WTC11 (cell line): ENCODE results near the gene LAMB4. TPM values are rescaled to one million over a fixed set of nuclear protein-coding genes. Genes with fewer than 3 reads are reported as not detected.

Experiments used
- ATAC-seq: fragments of 200-7000 bp; cut with Tn5 transposase; 2 replicates; pipeline ENCODE4 v1.10.0; 2021; ENCODE audit warnings: mild to moderate bottlenecking, moderate library complexity
- CTCF ChIA-PET: fragments of 300-600 bp; sonication (Branson Sonifier 250); formaldehyde crosslinking; loops from one replicate; lab custom pipeline; 2021; ENCODE audit warnings: antibody characterized with exemption; lab: Charles Lee
- POLR2A ChIA-PET: fragments of 350-600 bp; sonication (Branson Sonifier 250); formaldehyde crosslinking; loops from one replicate; lab custom pipeline; 2021; ENCODE audit warnings: antibody characterized with exemption; lab: Charles Lee
- DNase-seq: peaks from one replicate; pipeline ENCODE4 v3.0.0; 2021; ENCODE audit warnings: low spot score
- H3K27ac Mint-ChIP-seq: 2 replicates; pipeline ENCODE4 v1.8.0; 2021; ENCODE audit warnings: mixed read lengths
- H3K27me3 Mint-ChIP-seq: 2 replicates; pipeline ENCODE4 v1.8.0; 2021; ENCODE audit warnings: low read depth, mild to moderate bottlenecking, moderate library complexity, mixed read lengths
- H3K36me3 Mint-ChIP-seq: 2 replicates; pipeline ENCODE4 v1.8.0; 2021; ENCODE audit warnings: mixed read lengths
- H3K4me1 Mint-ChIP-seq: 2 replicates; pipeline ENCODE4 v1.8.0; 2022; ENCODE audit warnings: mixed read lengths
- H3K4me3 Mint-ChIP-seq: 2 replicates; pipeline ENCODE4 v1.8.0; 2021; ENCODE audit warnings: mild to moderate bottlenecking, moderate library complexity, mixed read lengths
- H3K9me3 Mint-ChIP-seq: 2 replicates; pipeline ENCODE4 v1.8.0; 2021; ENCODE audit warnings: mixed read lengths
- CDX4 ChIP-seq: fragments of 250-450 bp; sonication (Bioruptor Pico); IDR thresholded peaks from 2 replicates; pipeline ENCODE4 v1.9.0; 2021; ENCODE audit warnings: moderate library complexity, mild to moderate bottlenecking, inconsistent platforms, borderline replicate concordance
- ELF4 ChIP-seq: sonication (generic); formaldehyde crosslinking; IDR thresholded peaks from 2 replicates; pipeline ENCODE4 v1.8.1; 2022; ENCODE audit warnings: low read depth, mild to moderate bottlenecking, moderate library complexity, missing genetic modification reagents
- HMGA2 ChIP-seq: fragments of 250-450 bp; sonication (Bioruptor Pico); IDR thresholded peaks from 2 replicates; pipeline ENCODE4 v1.4.0; 2021; ENCODE audit warnings: mild to moderate bottlenecking, moderate library complexity
- IRF2 ChIP-seq: sonication (generic); formaldehyde crosslinking; IDR thresholded peaks from 2 replicates; pipeline ENCODE4 v1.8.0; 2022; ENCODE audit warnings: low read depth, missing genetic modification reagents, borderline replicate concordance
- JAZF1 ChIP-seq: fragments of 250-450 bp; sonication (Bioruptor Pico); IDR thresholded peaks from 2 replicates; pipeline ENCODE4 v1.9.0; 2021; ENCODE audit warnings: moderate library complexity, mild to moderate bottlenecking, inconsistent platforms
- MXD4 ChIP-seq: fragments of 250-450 bp; sonication (Bioruptor Pico); IDR thresholded peaks from 2 replicates; pipeline ENCODE4 v1.8.0; 2021; ENCODE audit warnings: mild to moderate bottlenecking, moderate library complexity, borderline replicate concordance
- NFATC4 ChIP-seq: fragments of 250-450 bp; sonication (Bioruptor Pico); IDR thresholded peaks from 2 replicates; pipeline ENCODE4 v1.9.0; 2021; ENCODE audit warnings: mild to moderate bottlenecking
- NFE2L1 ChIP-seq: sonication (generic); formaldehyde crosslinking; IDR thresholded peaks from 2 replicates; pipeline ENCODE4 v1.8.1; 2023; ENCODE audit warnings: missing genetic modification reagents
- RORB ChIP-seq: fragments of 250-450 bp; sonication (Bioruptor Pico); IDR thresholded peaks from 2 replicates; pipeline ENCODE4 v1.9.0; 2021; ENCODE audit warnings: mild to moderate bottlenecking
- SMAD4 ChIP-seq: sonication (generic); formaldehyde crosslinking; IDR thresholded peaks from 2 replicates; pipeline ENCODE4 v1.8.0; 2022; ENCODE audit warnings: mild to moderate bottlenecking, missing genetic modification reagents
- STAT6 ChIP-seq: sonication (generic); formaldehyde crosslinking; conservative IDR thresholded peaks from 2 replicates; pipeline ENCODE4 v1.8.1; 2023; ENCODE audit warnings: mild to moderate bottlenecking, low read depth, missing genetic modification reagents, moderate library complexity
- ZNF121 ChIP-seq: sonication (generic); formaldehyde crosslinking; IDR thresholded peaks from 2 replicates; pipeline ENCODE4 v1.8.0; 2023; ENCODE audit warnings: missing genetic modification reagents
- ZNF219 ChIP-seq: sonication (generic); formaldehyde crosslinking; IDR thresholded peaks from 2 replicates; pipeline ENCODE4 v1.8.0; 2023; ENCODE audit warnings: missing genetic modification reagents, mild to moderate bottlenecking, borderline replicate concordance
- ZNF232 ChIP-seq: sonication (generic); formaldehyde crosslinking; IDR thresholded peaks from 2 replicates; pipeline ENCODE4 v1.8.0; 2022; ENCODE audit warnings: mild to moderate bottlenecking, missing genetic modification reagents
- ZNF532 ChIP-seq: fragments of 250-450 bp; sonication (Bioruptor Pico); IDR thresholded peaks from 2 replicates; pipeline ENCODE4 v1.9.0; 2021; ENCODE audit warnings: mild to moderate bottlenecking, borderline replicate concordance
- total RNA-seq: library from RNA; stranded (reverse); gene quantifications from 3 replicates; pipeline ENCODE4 v1.2.3, GENCODE V29; 2021
- TF ChIP-seq, protein P1 (sequence below): fragments of 200-600 bp; IDR thresholded peaks from 2 replicates; pipeline ENCODE4 v1.8.0; 2022; ENCODE audit warnings: antibody characterized with exemption
- TF ChIP-seq, protein P2 (sequence below): sonication (generic); formaldehyde crosslinking; IDR thresholded peaks from 2 replicates; pipeline ENCODE4 v1.8.1; 2022; ENCODE audit warnings: mild to moderate bottlenecking, moderate library complexity, missing genetic modification reagents
- TF ChIP-seq, protein P3 (sequence below): sonication (generic); formaldehyde crosslinking; IDR thresholded peaks from 2 replicates; pipeline ENCODE4 v1.8.1; 2022; ENCODE audit warnings: mild to moderate bottlenecking, missing genetic modification reagents, moderate library complexity, borderline replicate concordance
- TF ChIP-seq, protein P4 (sequence below): fragments of 250-450 bp; sonication (Bioruptor Pico); IDR thresholded peaks from 2 replicates; pipeline ENCODE4 v1.8.0; 2021; ENCODE audit warnings: mild to moderate bottlenecking
- TF ChIP-seq, protein P5 (sequence below): sonication (generic); formaldehyde crosslinking; IDR thresholded peaks from 2 replicates; pipeline ENCODE4 v1.8.0; 2022; ENCODE audit warnings: mild to moderate bottlenecking, missing genetic modification reagents
- TF ChIP-seq, protein P6 (sequence below): fragments of 250-450 bp; sonication (Bioruptor Pico); IDR thresholded peaks from 2 replicates; pipeline ENCODE4 v2.1.2; 2022; ENCODE audit warnings: mild to moderate bottlenecking, moderate library complexity

Gene LAMB4
- total RNA-seq, 1 experiment from 2014 or later = not detected

DNA sequence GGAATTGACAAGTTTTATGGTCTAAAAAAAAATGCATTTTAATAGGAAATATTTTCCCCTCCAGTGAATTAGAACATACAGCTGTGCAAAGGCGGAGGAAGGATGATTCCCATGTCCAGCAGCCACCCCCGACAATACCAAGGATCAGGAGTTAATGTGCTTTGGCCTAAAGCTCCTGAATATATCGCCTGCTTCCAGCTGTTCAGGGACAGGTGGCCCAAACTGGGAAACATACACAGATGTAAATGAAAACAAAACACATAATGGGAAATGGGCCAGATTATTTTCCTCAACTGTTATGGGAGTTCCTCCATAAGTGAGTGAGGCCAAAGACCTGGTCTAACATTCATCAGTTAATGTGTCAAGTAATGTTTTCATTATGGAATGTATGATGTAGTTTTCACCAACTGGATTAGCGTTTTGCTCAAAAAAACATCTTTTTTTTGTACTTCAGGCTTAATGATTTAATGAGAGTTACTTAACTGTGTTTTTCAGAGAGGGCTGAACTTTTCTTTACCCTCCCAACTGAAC lies 72.1 kb downstream of the LAMB4 start (continued):
- TF ChIP-seq SMAD4 (no peak), JAZF1 (no peak), ELF4 (no peak), NFE2L1 (CRISPR knock-in tag) (no peak), MXD4 (no peak), ZNF121 (CRISPR knock-in tag) (no peak), HMGA2 (CRISPR knock-in tag) (no peak), CDX4 (CRISPR knock-in tag) (no peak), ZNF232 (no peak), ZNF532 (CRISPR knock-in tag) (no peak), ZNF219 (CRISPR knock-in tag) (no peak), NFATC4 (CRISPR knock-in tag) (no peak), IRF2 (CRISPR knock-in tag) (no peak)
- TF ChIP-seq, protein P1, sequence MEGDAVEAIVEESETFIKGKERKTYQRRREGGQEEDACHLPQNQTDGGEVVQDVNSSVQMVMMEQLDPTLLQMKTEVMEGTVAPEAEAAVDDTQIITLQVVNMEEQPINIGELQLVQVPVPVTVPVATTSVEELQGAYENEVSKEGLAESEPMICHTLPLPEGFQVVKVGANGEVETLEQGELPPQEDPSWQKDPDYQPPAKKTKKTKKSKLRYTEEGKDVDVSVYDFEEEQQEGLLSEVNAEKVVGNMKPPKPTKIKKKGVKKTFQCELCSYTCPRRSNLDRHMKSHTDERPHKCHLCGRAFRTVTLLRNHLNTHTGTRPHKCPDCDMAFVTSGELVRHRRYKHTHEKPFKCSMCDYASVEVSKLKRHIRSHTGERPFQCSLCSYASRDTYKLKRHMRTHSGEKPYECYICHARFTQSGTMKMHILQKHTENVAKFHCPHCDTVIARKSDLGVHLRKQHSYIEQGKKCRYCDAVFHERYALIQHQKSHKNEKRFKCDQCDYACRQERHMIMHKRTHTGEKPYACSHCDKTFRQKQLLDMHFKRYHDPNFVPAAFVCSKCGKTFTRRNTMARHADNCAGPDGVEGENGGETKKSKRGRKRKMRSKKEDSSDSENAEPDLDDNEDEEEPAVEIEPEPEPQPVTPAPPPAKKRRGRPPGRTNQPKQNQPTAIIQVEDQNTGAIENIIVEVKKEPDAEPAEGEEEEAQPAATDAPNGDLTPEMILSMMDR = no peak
- TF ChIP-seq, protein P2, sequence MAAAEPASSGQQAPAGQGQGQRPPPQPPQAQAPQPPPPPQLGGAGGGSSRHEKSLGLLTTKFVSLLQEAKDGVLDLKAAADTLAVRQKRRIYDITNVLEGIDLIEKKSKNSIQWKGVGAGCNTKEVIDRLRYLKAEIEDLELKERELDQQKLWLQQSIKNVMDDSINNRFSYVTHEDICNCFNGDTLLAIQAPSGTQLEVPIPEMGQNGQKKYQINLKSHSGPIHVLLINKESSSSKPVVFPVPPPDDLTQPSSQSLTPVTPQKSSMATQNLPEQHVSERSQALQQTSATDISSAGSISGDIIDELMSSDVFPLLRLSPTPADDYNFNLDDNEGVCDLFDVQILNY (CRISPR knock-in tag) = no peak

- H3K4me1 Mint-ChIP-seq = no peaks in the 10 kb centered on the region
- H3K4me3 Mint-ChIP-seq = no peak overlapping the region
- CTCF ChIA-PET = no interaction called here
- DNase-seq (no peak), ATAC-seq (no peak)
- H3K27ac Mint-ChIP-seq = no peak overlapping the region
- H3K36me3 Mint-ChIP-seq = no peaks in the 10 kb centered on the region
- POLR2A ChIA-PET = no interaction called here
- no peaks in the 10 kb centered on the region for H3K9me3 Mint-ChIP-seq
- no peaks in the 10 kb centered on the region for H3K27me3 Mint-ChIP-seq
- TF ChIP-seq RORB (CRISPR knock-in tag) (no peak), STAT6 (CRISPR knock-in tag) (no peak)
- TF ChIP-seq, protein P3, sequence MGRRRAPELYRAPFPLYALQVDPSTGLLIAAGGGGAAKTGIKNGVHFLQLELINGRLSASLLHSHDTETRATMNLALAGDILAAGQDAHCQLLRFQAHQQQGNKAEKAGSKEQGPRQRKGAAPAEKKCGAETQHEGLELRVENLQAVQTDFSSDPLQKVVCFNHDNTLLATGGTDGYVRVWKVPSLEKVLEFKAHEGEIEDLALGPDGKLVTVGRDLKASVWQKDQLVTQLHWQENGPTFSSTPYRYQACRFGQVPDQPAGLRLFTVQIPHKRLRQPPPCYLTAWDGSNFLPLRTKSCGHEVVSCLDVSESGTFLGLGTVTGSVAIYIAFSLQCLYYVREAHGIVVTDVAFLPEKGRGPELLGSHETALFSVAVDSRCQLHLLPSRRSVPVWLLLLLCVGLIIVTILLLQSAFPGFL = no peak
- TF ChIP-seq, protein P4, sequence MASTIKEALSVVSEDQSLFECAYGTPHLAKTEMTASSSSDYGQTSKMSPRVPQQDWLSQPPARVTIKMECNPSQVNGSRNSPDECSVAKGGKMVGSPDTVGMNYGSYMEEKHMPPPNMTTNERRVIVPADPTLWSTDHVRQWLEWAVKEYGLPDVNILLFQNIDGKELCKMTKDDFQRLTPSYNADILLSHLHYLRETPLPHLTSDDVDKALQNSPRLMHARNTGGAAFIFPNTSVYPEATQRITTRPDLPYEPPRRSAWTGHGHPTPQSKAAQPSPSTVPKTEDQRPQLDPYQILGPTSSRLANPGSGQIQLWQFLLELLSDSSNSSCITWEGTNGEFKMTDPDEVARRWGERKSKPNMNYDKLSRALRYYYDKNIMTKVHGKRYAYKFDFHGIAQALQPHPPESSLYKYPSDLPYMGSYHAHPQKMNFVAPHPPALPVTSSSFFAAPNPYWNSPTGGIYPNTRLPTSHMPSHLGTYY (CRISPR knock-in tag) = no peak
- TF ChIP-seq, protein P5, sequence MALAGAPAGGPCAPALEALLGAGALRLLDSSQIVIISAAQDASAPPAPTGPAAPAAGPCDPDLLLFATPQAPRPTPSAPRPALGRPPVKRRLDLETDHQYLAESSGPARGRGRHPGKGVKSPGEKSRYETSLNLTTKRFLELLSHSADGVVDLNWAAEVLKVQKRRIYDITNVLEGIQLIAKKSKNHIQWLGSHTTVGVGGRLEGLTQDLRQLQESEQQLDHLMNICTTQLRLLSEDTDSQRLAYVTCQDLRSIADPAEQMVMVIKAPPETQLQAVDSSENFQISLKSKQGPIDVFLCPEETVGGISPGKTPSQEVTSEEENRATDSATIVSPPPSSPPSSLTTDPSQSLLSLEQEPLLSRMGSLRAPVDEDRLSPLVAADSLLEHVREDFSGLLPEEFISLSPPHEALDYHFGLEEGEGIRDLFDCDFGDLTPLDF (CRISPR knock-in tag) = no peak
- TF ChIP-seq, protein P6, sequence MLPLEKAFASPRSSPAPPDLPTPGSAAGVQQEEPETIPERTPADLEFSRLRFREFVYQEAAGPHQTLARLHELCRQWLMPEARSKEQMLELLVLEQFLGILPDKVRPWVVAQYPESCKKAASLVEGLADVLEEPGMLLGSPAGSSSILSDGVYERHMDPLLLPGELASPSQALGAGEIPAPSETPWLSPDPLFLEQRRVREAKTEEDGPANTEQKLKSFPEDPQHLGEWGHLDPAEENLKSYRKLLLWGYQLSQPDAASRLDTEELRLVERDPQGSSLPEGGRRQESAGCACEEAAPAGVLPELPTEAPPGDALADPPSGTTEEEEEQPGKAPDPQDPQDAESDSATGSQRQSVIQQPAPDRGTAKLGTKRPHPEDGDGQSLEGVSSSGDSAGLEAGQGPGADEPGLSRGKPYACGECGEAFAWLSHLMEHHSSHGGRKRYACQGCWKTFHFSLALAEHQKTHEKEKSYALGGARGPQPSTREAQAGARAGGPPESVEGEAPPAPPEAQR (CRISPR knock-in tag) = no peak
Observed at GRCh38 chr7:108055611-108056021, 74.5 kb downstream of the LAMB4 start.
